ENCODE measurements around the gene MAP3K10.
A peak's percentile ranks its signal among the peaks of the same experiment; 100 is the strongest.

The MAP3K10 gene

GRCh38 chr19:40174092-40174491, 17.1 kb upstream of the MAP3K10 start:
- DNase-seq: no peak

GRCh38 chr19:40175820-40176219, 15.4 kb upstream of the MAP3K10 start:
- no peak for DNase-seq

GRCh38 chr19:40177286-40178070, 13.7 kb upstream of the MAP3K10 start:
- DNase-seq: no peak

GRCh38 chr19:40178756-40179155, 12.5 kb upstream of the MAP3K10 start:
- no peak for DNase-seq

- no peak for DNase-seq
Observed at GRCh38 chr19:40184273-40184672, 7.0 kb upstream of the MAP3K10 start.

- DNase-seq: peak; percentile 43
Observed at GRCh38 chr19:40191836-40192646, 815 bp downstream of the MAP3K10 start.

GRCh38 chr19:40192758-40193586, 1.7 kb downstream of the MAP3K10 start:
- no peak for DNase-seq

- DNase-seq: no peak
Observed at GRCh38 chr19:40193587-40193849, 2.3 kb downstream of the MAP3K10 start.

GRCh38 chr19:40198272-40198990, 7.2 kb downstream of the MAP3K10 start:
- no peak for DNase-seq

GRCh38 chr19:40200341-40201099, 9.3 kb downstream of the MAP3K10 start:
- DNase-seq: no peak

- no peak for DNase-seq
Observed at GRCh38 chr19:40204381-40204780, 13.2 kb downstream of the MAP3K10 start.

GRCh38 chr19:40205760-40206159, 14.5 kb downstream of the MAP3K10 start:
- DNase-seq: no peak

GRCh38 chr19:40208602-40209001, 17.4 kb downstream of the MAP3K10 start:
- DNase-seq: no peak

GRCh38 chr19:40210889-40211288, 19.7 kb downstream of the MAP3K10 start:
- DNase-seq: no peak

- DNase-seq: no peak
Observed at GRCh38 chr19:40213251-40213829, 22.1 kb downstream of the MAP3K10 start.

GRCh38 chr19:40213882-40214570, 22.8 kb downstream of the MAP3K10 start:
- no peak for DNase-seq

GRCh38 chr19:40214936-40215335, 23.7 kb downstream of the MAP3K10 start:
- DNase-seq: no peak

GRCh38 chr19:40216013-40216776, 25.0 kb downstream of the MAP3K10 start:
- no peak for DNase-seq

GRCh38 chr19:40216777-40217026, 25.5 kb downstream of the MAP3K10 start:
- DNase-seq: no peak

- peak; percentile 64 for DNase-seq
Observed at GRCh38 chr19:40217027-40217810, 26.0 kb downstream of the MAP3K10 start.

All from hematopoietic multipotent progenitor cell treated with erythropoietin and hydrocortisone succinate and interleukin-3 and kit ligand, for 6 days (in vitro differentiated cells).